RWPE2 (cell line): ENCODE data around the gene PFKP.

Source experiments
- ATAC-seq: fragments of 200-7000 bp; cut with Tn5 transposase; 3 replicates; pipeline ENCODE4 v1.9.1; 2021; ENCODE audit warnings: low read depth
- DNase-seq: peaks from one replicate; pipeline ENCODE4 v3.0.0-alpha.2; 2020; ENCODE audit warnings: low spot score
- H3K27ac ChIP-seq: fragments of 450-650 bp; 2 replicates; pipeline ENCODE4 v1.5.1; 2017; ENCODE audit warnings: mild to moderate bottlenecking; ENCODE audit not compliant: poor library complexity, severe bottlenecking
- H3K27me3 ChIP-seq: fragments of 250-450 bp; sonication (Bioruptor Pico); 2 replicates; pipeline ENCODE4 v1.5.1; 2021; ENCODE audit warnings: mild to moderate bottlenecking, moderate library complexity; ENCODE audit not compliant: insufficient read depth, poor library complexity, severe bottlenecking
- H3K36me3 ChIP-seq: fragments of 250-450 bp; sonication (Bioruptor Pico); 2 replicates; pipeline ENCODE4 v1.5.1; 2020; ENCODE audit warnings: low read depth, mild to moderate bottlenecking, moderate library complexity
- H3K4me1 ChIP-seq: fragments of 250-450 bp; sonication (Bioruptor Pico); 2 replicates; pipeline ENCODE4 v1.5.1; 2021; ENCODE audit warnings: mild to moderate bottlenecking, moderate library complexity; ENCODE audit not compliant: insufficient read depth, poor library complexity, severe bottlenecking
- H3K4me3 ChIP-seq: fragments of 250-450 bp; sonication (Bioruptor Pico); 2 replicates; pipeline ENCODE4 v1.5.1; 2021; ENCODE audit warnings: mild to moderate bottlenecking, moderate library complexity; ENCODE audit not compliant: severe bottlenecking
- H3K9me3 ChIP-seq: fragments of 250-450 bp; sonication (Bioruptor Pico); 2 replicates; pipeline ENCODE4 v1.5.1; 2021; ENCODE audit warnings: mild to moderate bottlenecking, moderate library complexity; ENCODE audit not compliant: severe bottlenecking
- CTCF ChIP-seq: fragments of 450-650 bp; IDR thresholded peaks from one replicate; pipeline ENCODE4 v1.5.1; 2017; ENCODE audit warnings: mild to moderate bottlenecking, moderate library complexity; ENCODE audit not compliant: poor library complexity, severe bottlenecking

The PFKP gene

GRCh38 chr10:3172446-3173170 lies 105.3 kb downstream of the PFKP start, which contains the start of gene PITRM1:
PITRM1 (minus strand) TSS chr10:3172782; CDS start chr10:3172772, 10 bp downstream.
- Histone ChIP-seq H3K4me3 (peak within 1 kb of the TSS; percentile 69), H3K27ac (peak within 1 kb of the TSS; percentile 54)

GRCh38 chr10:3173171-3173878 lies 106.0 kb downstream of the PFKP start:
- H3K27ac ChIP-seq: peak overlapping the region; percentile 4
- peak overlapping the region; percentile 24 for H3K4me3 ChIP-seq
- peaks cover 27% of the 10 kb centered on the region for H3K36me3 ChIP-seq
- ATAC-seq (peak; percentile 72; the same call in 2 of the 3 replicates), DNase-seq (peak; percentile 96)
- H3K27me3 ChIP-seq: no peaks in the 10 kb centered on the region
- no peaks in the 10 kb centered on the region for H3K9me3 ChIP-seq
- no peak for TF ChIP-seq CTCF
- H3K4me1 ChIP-seq: peaks cover 4% of the 10 kb centered on the region

More at GRCh38 chr10:3172446-3173170, 105.3 kb downstream of the PFKP start, which contains the start of gene PITRM1:
- DNase-seq (peak; percentile 98), ATAC-seq (peak; percentile 94)
- Histone ChIP-seq H3K4me1 (peaks cover 4% of the 10 kb centered on the region), H3K27me3 (no peaks in the 10 kb centered on the region), H3K36me3 (peaks cover 34% of the 10 kb centered on the region), H3K9me3 (no peaks in the 10 kb centered on the region)
- TF ChIP-seq CTCF: no peak

- Histone ChIP-seq H3K36me3 (no peaks in the 10 kb centered on the region), H3K4me3 (no peak overlapping the region), H3K27ac (no peak overlapping the region), H3K9me3 (no peaks in the 10 kb centered on the region), H3K27me3 (no peaks in the 10 kb centered on the region), H3K4me1 (no peaks in the 10 kb centered on the region)
- TF ChIP-seq CTCF: no peak
- DNase-seq (no peak), ATAC-seq (no peak)
Observed at GRCh38 chr10:3178042-3178441, 110.7 kb downstream of the PFKP start.

GRCh38 chr10:3179174-3179573 lies 111.8 kb downstream of the PFKP start:
- no peak for DNase-seq
- Histone ChIP-seq H3K9me3 (no peaks in the 10 kb centered on the region), H3K4me3 (no peak overlapping the region), H3K27me3 (no peaks in the 10 kb centered on the region), H3K27ac (no peak overlapping the region), H3K36me3 (no peaks in the 10 kb centered on the region), H3K4me1 (no peaks in the 10 kb centered on the region)
- no peak for ATAC-seq
- TF ChIP-seq CTCF: no peak
